HG03457 (cell line): Measurements from ENCODE around the gene SFSWAP.
"Not testable (repeated sequence)": the region's sequence is repeated elsewhere in the genome, so short reads cannot be mapped to it uniquely, and the experiment has no call there.

Source experiments
- ATAC-seq: cut with Tn5 transposase; IDR thresholded peaks from one replicate; pipeline ENCODE4 v1.9.1; 2021; ENCODE audit warnings: moderate number of reproducible peaks; ENCODE audit not compliant: unreplicated experiment

Gene SFSWAP

GRCh38 chr12:131701705-131702572, 9.0 kb upstream of the SFSWAP start:
- no peak for ATAC-seq

- ATAC-seq = no peak
Observed at GRCh38 chr12:131702573-131702877, 8.4 kb upstream of the SFSWAP start.

- ATAC-seq = no peak
Observed at GRCh38 chr12:131703161-131703560, 7.7 kb upstream of the SFSWAP start.

GRCh38 chr12:131704509-131704908, 6.4 kb upstream of the SFSWAP start:
- no peak for ATAC-seq

- ATAC-seq = not testable (repeated sequence)
Observed at GRCh38 chr12:131706709-131707108, 4.2 kb upstream of the SFSWAP start.

GRCh38 chr12:131709226-131709625, 1.7 kb upstream of the SFSWAP start:
- no peak for ATAC-seq

- no peak for ATAC-seq
Observed at GRCh38 chr12:131711551-131712205, 788 bp downstream of the SFSWAP start.

GRCh38 chr12:131713349-131713748, 2.5 kb downstream of the SFSWAP start:
- no peak for ATAC-seq

- ATAC-seq = no peak
Observed at GRCh38 chr12:131714759-131715158, 3.9 kb downstream of the SFSWAP start.

- ATAC-seq = no peak
Observed at GRCh38 chr12:131716282-131716681, 5.4 kb downstream of the SFSWAP start.

- no peak for ATAC-seq
Observed at GRCh38 chr12:131720241-131720640, 9.4 kb downstream of the SFSWAP start.

- ATAC-seq = no peak
Observed at GRCh38 chr12:131720921-131721320, 10.0 kb downstream of the SFSWAP start.

GRCh38 chr12:131721548-131721947, 10.7 kb downstream of the SFSWAP start:
- ATAC-seq = no peak

GRCh38 chr12:131723532-131723931, 12.6 kb downstream of the SFSWAP start:
- ATAC-seq = no peak

- ATAC-seq = no peak
Observed at GRCh38 chr12:131724534-131724933, 13.6 kb downstream of the SFSWAP start.

GRCh38 chr12:131725503-131725902, 14.6 kb downstream of the SFSWAP start:
- no peak for ATAC-seq

- no peak for ATAC-seq
Observed at GRCh38 chr12:131728720-131729119, 17.8 kb downstream of the SFSWAP start.

GRCh38 chr12:131729254-131729955, 18.5 kb downstream of the SFSWAP start:
- ATAC-seq = no peak

GRCh38 chr12:131732996-131733615, 22.2 kb downstream of the SFSWAP start:
- ATAC-seq = no peak

GRCh38 chr12:131733874-131734273, 23.0 kb downstream of the SFSWAP start:
- no peak for ATAC-seq
